GM10266 (cell line): ENCODE measurements around the gene ZDHHC13.
"Not testable (repeated sequence)": the region's sequence is repeated elsewhere in the genome, so short reads cannot be mapped to it uniquely, and the experiment has no call there.

ENCODE experiments used
- DNase-seq: peaks from one replicate; pipeline ENCODE4 v3.0.0; 2012; ENCODE audit errors: extremely low spot score
- TF ChIP-seq, protein P1 (sequence below): IDR thresholded peaks from 2 replicates; pipeline ENCODE4 v1.5.1; 2012; ENCODE audit warnings: mild to moderate bottlenecking, low read depth; ENCODE audit not compliant: control insufficient read depth, insufficient read depth; ENCODE audit errors: missing control alignments

ZDHHC13 gene

GRCh38 chr11:19116276-19116970 lies 545 bp upstream of the ZDHHC13 start:
- TF ChIP-seq, protein P1, sequence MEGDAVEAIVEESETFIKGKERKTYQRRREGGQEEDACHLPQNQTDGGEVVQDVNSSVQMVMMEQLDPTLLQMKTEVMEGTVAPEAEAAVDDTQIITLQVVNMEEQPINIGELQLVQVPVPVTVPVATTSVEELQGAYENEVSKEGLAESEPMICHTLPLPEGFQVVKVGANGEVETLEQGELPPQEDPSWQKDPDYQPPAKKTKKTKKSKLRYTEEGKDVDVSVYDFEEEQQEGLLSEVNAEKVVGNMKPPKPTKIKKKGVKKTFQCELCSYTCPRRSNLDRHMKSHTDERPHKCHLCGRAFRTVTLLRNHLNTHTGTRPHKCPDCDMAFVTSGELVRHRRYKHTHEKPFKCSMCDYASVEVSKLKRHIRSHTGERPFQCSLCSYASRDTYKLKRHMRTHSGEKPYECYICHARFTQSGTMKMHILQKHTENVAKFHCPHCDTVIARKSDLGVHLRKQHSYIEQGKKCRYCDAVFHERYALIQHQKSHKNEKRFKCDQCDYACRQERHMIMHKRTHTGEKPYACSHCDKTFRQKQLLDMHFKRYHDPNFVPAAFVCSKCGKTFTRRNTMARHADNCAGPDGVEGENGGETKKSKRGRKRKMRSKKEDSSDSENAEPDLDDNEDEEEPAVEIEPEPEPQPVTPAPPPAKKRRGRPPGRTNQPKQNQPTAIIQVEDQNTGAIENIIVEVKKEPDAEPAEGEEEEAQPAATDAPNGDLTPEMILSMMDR = no peak
- peak; percentile 45 for DNase-seq

DNA sequence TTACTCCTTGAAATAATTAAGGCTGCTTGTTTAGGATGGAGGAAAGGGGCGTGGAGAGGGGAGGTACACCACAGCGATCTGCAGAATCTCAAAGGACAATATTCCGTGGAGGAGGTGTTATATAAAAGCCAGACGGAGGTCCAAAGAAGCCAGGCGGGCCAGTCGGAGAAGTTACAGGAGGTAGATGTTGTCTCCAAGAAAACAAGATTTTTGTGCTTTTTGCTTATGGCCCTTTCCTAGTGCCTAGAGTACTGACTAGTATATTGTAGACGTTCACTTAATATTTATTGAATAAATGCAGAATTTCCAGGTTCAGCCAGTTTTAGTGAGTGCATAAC lies 761 bp downstream of the ZDHHC13 start:
- TF ChIP-seq, protein P1 = no peak
- no peak for DNase-seq

- TF ChIP-seq, protein P1 = no peak
- DNase-seq = no peak
Observed at GRCh38 chr11:19121646-19122045, 4.7 kb downstream of the ZDHHC13 start.

GRCh38 chr11:19122960-19123615 lies 6.1 kb downstream of the ZDHHC13 start:
- DNase-seq = no peak
- TF ChIP-seq, protein P1 = no peak

GRCh38 chr11:19126562-19127325 lies 9.8 kb downstream of the ZDHHC13 start:
- DNase-seq = not testable (repeated sequence)

- DNase-seq = no peak
- TF ChIP-seq, protein P1 = no peak
Observed at GRCh38 chr11:19134004-19134403, 17.0 kb downstream of the ZDHHC13 start.

GRCh38 chr11:19136884-19137283 lies 19.9 kb downstream of the ZDHHC13 start:
- not testable (repeated sequence) for DNase-seq

GRCh38 chr11:19145319-19145718 lies 28.4 kb downstream of the ZDHHC13 start:
- TF ChIP-seq, protein P1 = no peak
- DNase-seq = no peak
